Measurements from ENCODE around the gene EGFR. TPM values are rescaled to one million over a fixed set of nuclear protein-coding genes. Genes with fewer than 3 reads are reported as not detected.
A peak's percentile ranks its signal among the peaks of the same experiment; 100 is the strongest.

EGFR gene
- total RNA-seq, 1 experiment from 2014 or later, result 50.0 TPM

- CTCF ChIA-PET, result no interaction called here
- ATAC-seq (no peak), DNase-seq (no peak)
- BruUV-seq (replicated peaks), result no TSS peak
- Histone ChIP-seq H3K9me2 (replicated peaks; ENCODE audit: low read length) (no peaks in the 10 kb centered on the region), H3F3A (ENCODE audit: low read length, unreplicated experiment) (no peaks in the 10 kb centered on the region), H3K79me2 (ENCODE audit: low read length) (no peaks in the 10 kb centered on the region), H3K4me2 (ENCODE audit: low read length) (no peak overlapping the region), H3K4me1 (ENCODE audit: insufficient read depth, low read length) (no peaks in the 10 kb centered on the region), H2AFZ (ENCODE audit: low read length) (no peak overlapping the region), H4K20me1 (ENCODE audit: low read length) (no peaks in the 10 kb centered on the region), H3K27me3 (ENCODE audit: low read length) (no peaks in the 10 kb centered on the region), H3K36me3 (ENCODE audit: low read depth, low read length) (no peaks in the 10 kb centered on the region), H3K27ac (ENCODE audit: low read length) (no peak overlapping the region), H3K9ac (ENCODE audit: low read length) (no peak overlapping the region), H3K9me3 (ENCODE audit: low read length) (no peaks in the 10 kb centered on the region), H3K4me3 (ENCODE audit: low read length) (no peak overlapping the region)
- POLR2A ChIA-PET (ENCODE audit: unreplicated experiment), result no interaction called here
- intact Hi-C loops (cut with micrococcal nuclease), result no loop called here
- TF ChIP-seq EZH2 (IDR thresholded peaks at IDR 0.05; ENCODE audit: low read length, unreplicated experiment), result no peak
- TF ChIP-seq, protein P1, sequence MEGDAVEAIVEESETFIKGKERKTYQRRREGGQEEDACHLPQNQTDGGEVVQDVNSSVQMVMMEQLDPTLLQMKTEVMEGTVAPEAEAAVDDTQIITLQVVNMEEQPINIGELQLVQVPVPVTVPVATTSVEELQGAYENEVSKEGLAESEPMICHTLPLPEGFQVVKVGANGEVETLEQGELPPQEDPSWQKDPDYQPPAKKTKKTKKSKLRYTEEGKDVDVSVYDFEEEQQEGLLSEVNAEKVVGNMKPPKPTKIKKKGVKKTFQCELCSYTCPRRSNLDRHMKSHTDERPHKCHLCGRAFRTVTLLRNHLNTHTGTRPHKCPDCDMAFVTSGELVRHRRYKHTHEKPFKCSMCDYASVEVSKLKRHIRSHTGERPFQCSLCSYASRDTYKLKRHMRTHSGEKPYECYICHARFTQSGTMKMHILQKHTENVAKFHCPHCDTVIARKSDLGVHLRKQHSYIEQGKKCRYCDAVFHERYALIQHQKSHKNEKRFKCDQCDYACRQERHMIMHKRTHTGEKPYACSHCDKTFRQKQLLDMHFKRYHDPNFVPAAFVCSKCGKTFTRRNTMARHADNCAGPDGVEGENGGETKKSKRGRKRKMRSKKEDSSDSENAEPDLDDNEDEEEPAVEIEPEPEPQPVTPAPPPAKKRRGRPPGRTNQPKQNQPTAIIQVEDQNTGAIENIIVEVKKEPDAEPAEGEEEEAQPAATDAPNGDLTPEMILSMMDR (conservative IDR thresholded peaks at IDR 0.05; ENCODE audit: low read depth, low read length), result no peak
- no peak for TF ChIP-seq EZH2phosphoT487 (IDR thresholded peaks at IDR 0.05; ENCODE audit: borderline replicate concordance, low read length)
Observed at GRCh38 chr7:55234408-55234807, 215.6 kb downstream of the EGFR start.

GRCh38 chr7:55235115-55235514, 216.3 kb downstream of the EGFR start:
- POLR2A ChIA-PET (ENCODE audit: unreplicated experiment), result no interaction called here
- DNase-seq, result no peak

DNA sequence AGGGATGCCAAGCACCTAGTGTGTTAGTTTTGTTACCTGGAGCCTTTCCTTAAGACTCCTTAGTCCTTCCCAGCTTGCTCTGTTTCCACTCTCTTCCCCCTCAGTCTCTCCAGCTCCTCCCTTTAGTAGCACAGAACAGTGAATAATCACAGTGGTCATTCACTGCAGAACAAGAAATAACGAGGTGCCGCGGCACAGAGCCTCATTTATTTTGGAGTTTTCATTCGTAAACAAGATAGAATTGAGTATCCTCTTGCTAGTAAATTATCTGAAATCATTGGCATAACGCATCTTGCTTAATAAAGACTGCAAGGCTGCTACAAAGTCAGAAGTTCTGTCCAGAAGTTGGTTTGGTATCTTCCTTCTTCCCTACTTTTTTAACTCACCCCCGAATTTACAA, 217.0 kb downstream of the EGFR start:
- H4K20me1 ChIP-seq (ENCODE audit: low read length), result no peaks in the 10 kb centered on the region
- intact Hi-C loops (cut with micrococcal nuclease), result no loop called here
- no peaks in the 10 kb centered on the region for H3K9me2 ChIP-seq (replicated peaks; ENCODE audit: low read length)
- H3K4me2 ChIP-seq (ENCODE audit: low read length), result no peak overlapping the region
- no peaks in the 10 kb centered on the region for H3F3A ChIP-seq (ENCODE audit: low read length, unreplicated experiment)
- DNase-seq, result no peak
- no peaks in the 10 kb centered on the region for H3K9me3 ChIP-seq (ENCODE audit: low read length)
- TF ChIP-seq EZH2 (IDR thresholded peaks at IDR 0.05; ENCODE audit: low read length, unreplicated experiment) (no peak), EZH2phosphoT487 (IDR thresholded peaks at IDR 0.05; ENCODE audit: borderline replicate concordance, low read length) (no peak)
- TF ChIP-seq, protein P1 (conservative IDR thresholded peaks at IDR 0.05; ENCODE audit: low read depth, low read length), result no peak
- H3K36me3 ChIP-seq (ENCODE audit: low read depth, low read length), result no peaks in the 10 kb centered on the region
- no peaks in the 10 kb centered on the region for H3K4me1 ChIP-seq (ENCODE audit: insufficient read depth, low read length)
- H3K4me3 ChIP-seq (ENCODE audit: low read length), result no peak overlapping the region
- no peak for ATAC-seq
- no TSS peak for BruUV-seq (replicated peaks)
- H3K27ac ChIP-seq (ENCODE audit: low read length), result no peak overlapping the region
- H2AFZ ChIP-seq (ENCODE audit: low read length), result peak overlapping the region; percentile 61; the same call in 1 of the 2 replicates
- no peak overlapping the region for H3K9ac ChIP-seq (ENCODE audit: low read length)
- H3K79me2 ChIP-seq (ENCODE audit: low read length), result no peaks in the 10 kb centered on the region
- ChIA-PET POLR2A (ENCODE audit: unreplicated experiment) (no interaction called here), CTCF (no interaction called here)
- H3K27me3 ChIP-seq (ENCODE audit: low read length), result no peaks in the 10 kb centered on the region

More at GRCh38 chr7:55235115-55235514, 216.3 kb downstream of the EGFR start:
- H3K4me1 ChIP-seq (ENCODE audit: insufficient read depth, low read length), result no peaks in the 10 kb centered on the region
- no peak overlapping the region for H3K4me3 ChIP-seq (ENCODE audit: low read length)
- CTCF ChIA-PET, result no interaction called here
- no peaks in the 10 kb centered on the region for H3K27me3 ChIP-seq (ENCODE audit: low read length)
- no peak overlapping the region for H3K27ac ChIP-seq (ENCODE audit: low read length)
- H2AFZ ChIP-seq (ENCODE audit: low read length), result no peak overlapping the region
- H3K9me3 ChIP-seq (ENCODE audit: low read length), result no peaks in the 10 kb centered on the region
- TF ChIP-seq, protein P1 (conservative IDR thresholded peaks at IDR 0.05; ENCODE audit: low read depth, low read length), result no peak
- no peak for TF ChIP-seq EZH2phosphoT487 (IDR thresholded peaks at IDR 0.05; ENCODE audit: borderline replicate concordance, low read length)
- no peak for TF ChIP-seq EZH2 (IDR thresholded peaks at IDR 0.05; ENCODE audit: low read length, unreplicated experiment)
- H4K20me1 ChIP-seq (ENCODE audit: low read length), result no peaks in the 10 kb centered on the region
- no peaks in the 10 kb centered on the region for H3K36me3 ChIP-seq (ENCODE audit: low read depth, low read length)
- no peaks in the 10 kb centered on the region for H3F3A ChIP-seq (ENCODE audit: low read length, unreplicated experiment)
- H3K9ac ChIP-seq (ENCODE audit: low read length), result no peak overlapping the region
- no peak for ATAC-seq
- intact Hi-C loops (cut with micrococcal nuclease), result no loop called here
- H3K4me2 ChIP-seq (ENCODE audit: low read length), result no peak overlapping the region
- BruUV-seq (replicated peaks), result no TSS peak
- H3K9me2 ChIP-seq (replicated peaks; ENCODE audit: low read length), result no peaks in the 10 kb centered on the region
- H3K79me2 ChIP-seq (ENCODE audit: low read length), result no peaks in the 10 kb centered on the region
